BJ (cell line): ENCODE measurements around the gene PCDHGA11. TPM values are rescaled to one million over a fixed set of nuclear protein-coding genes. Genes with fewer than 3 reads are reported as not detected.

ENCODE experiments used
- CTCF ChIA-PET: fragments of 350-600 bp; formaldehyde crosslinking; extraction: SDS; loops from one replicate; lab custom pipeline; 2021; ENCODE audit warnings: antibody characterized with exemption, inconsistent platforms; lab: Yijun Ruan, JAX
- POLR2A ChIA-PET: fragments of 300-600 bp; sonication (Branson Sonifier 250); formaldehyde crosslinking; extraction: SDS; loops from one replicate; lab custom pipeline; 2021; ENCODE audit warnings: antibody characterized with exemption; lab: Charles Lee
- DNase-seq: peaks from one replicate; pipeline ENCODE4 v3.0.0-alpha.2; 2011; ENCODE audit warnings: low read depth
- H3K27me3 ChIP-seq: 2 replicates; pipeline ENCODE4 v1.6.0; 2011; ENCODE audit warnings: low read length; ENCODE audit not compliant: control insufficient read depth, insufficient read depth
- H3K36me3 ChIP-seq: 2 replicates; pipeline ENCODE4 v1.5.1; 2011; ENCODE audit warnings: low read length; ENCODE audit not compliant: control insufficient read depth, insufficient read depth
- H3K4me3 ChIP-seq: 2 replicates; pipeline ENCODE4 v1.5.1; 2011; ENCODE audit warnings: low read depth, mild to moderate bottlenecking, control low read depth, low read length
- polyA plus RNA-seq: library from polyadenylated mRNA; depleted of rRNA; stranded (reverse); fragments of >200 nt; gene quantifications from 2 replicates; pipeline ENCODE4 v1.2.3, GENCODE V29; 2011
- TF ChIP-seq, protein P1 (sequence below): IDR thresholded peaks from 2 replicates; pipeline ENCODE4 v1.5.1; 2011; ENCODE audit warnings: low read depth, mild to moderate bottlenecking, control low read depth, inconsistent platforms, low read length, moderate library complexity; ENCODE audit not compliant: insufficient read depth

Gene PCDHGA11
- polyA plus RNA-seq, 1 experiment, result 7.4 TPM

DNA sequence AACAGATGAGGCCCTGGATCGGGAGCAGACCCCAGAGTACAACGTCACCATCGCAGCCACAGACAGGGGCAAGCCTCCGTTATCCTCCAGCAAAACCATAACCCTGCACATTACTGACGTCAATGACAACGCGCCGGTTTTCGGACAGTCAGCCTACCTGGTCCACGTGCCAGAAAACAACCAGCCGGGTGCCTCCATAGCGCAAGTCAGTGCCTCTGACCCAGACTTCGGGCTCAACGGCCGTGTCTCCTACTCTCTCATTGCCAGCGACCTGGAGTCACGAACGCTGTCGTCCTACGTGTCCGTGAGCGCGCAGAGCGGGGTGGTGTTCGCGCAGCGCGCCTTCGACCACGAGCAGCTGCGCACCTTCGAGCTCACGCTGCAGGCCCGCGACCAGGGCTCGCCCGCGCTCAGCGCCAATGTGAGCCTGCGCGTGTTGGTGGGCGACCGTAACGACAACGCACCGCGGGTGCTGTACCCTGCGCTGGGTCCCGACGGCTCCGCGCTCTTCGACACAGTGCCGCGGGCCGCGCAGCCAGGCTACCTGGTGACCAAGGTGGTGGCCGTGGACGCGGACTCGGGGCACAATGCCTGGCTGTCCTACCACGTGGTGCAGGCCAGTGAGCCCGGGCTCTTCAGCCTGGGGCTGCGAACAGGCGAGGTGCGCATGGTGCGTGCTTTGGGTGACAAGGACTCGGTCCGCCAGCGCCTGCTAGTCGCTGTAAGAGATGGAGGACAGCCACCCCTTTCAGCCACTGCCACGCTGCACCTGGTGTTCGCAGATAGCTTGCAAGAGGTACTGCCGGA, 1.6 kb upstream of the PCDHGA11 start:
- H3K4me3 ChIP-seq, result no peak overlapping the region
- CTCF ChIA-PET, result interaction anchor here (0.6 to 7.6 kb wide), 6 partner anchors 39 to 144 kb away, joined by 3 to 112 read pairs (median 12); no protein-coding TSS in a partner anchor
- H3K36me3 ChIP-seq, result peaks cover 3% of the 10 kb centered on the region; the same call in 1 of the 2 replicates
- H3K27me3 ChIP-seq, result no peaks in the 10 kb centered on the region
- DNase-seq, result no peak
- TF ChIP-seq, protein P1, sequence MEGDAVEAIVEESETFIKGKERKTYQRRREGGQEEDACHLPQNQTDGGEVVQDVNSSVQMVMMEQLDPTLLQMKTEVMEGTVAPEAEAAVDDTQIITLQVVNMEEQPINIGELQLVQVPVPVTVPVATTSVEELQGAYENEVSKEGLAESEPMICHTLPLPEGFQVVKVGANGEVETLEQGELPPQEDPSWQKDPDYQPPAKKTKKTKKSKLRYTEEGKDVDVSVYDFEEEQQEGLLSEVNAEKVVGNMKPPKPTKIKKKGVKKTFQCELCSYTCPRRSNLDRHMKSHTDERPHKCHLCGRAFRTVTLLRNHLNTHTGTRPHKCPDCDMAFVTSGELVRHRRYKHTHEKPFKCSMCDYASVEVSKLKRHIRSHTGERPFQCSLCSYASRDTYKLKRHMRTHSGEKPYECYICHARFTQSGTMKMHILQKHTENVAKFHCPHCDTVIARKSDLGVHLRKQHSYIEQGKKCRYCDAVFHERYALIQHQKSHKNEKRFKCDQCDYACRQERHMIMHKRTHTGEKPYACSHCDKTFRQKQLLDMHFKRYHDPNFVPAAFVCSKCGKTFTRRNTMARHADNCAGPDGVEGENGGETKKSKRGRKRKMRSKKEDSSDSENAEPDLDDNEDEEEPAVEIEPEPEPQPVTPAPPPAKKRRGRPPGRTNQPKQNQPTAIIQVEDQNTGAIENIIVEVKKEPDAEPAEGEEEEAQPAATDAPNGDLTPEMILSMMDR, result no peak
- POLR2A ChIA-PET, result interaction anchor here (0.6 kb wide), 1 partner anchor 11 kb away, joined by 5 read pairs; the partner anchor contains the start of gene PCDHGA12

DNA sequence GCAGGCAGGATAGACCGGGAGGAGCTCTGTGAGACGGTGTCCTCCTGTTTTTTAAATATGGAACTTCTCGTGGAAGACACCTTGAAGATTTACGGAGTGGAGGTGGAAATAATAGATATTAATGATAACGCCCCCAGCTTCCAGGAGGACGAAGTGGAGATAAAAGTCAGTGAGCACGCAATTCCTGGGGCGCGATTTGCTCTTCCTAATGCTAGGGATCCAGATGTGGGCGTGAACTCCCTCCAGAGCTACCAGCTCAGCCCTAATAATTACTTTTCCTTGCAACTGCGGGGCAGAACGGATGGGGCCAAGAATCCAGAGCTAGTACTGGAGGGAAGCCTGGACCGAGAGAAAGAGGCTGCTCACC, 621 bp downstream of the PCDHGA11 start:
- TF ChIP-seq, protein P1, result no peak
- peak overlapping the region; percentile 47 for H3K4me3 ChIP-seq
- peaks cover 3% of the 10 kb centered on the region; the same call in 1 of the 2 replicates for H3K36me3 ChIP-seq
- POLR2A ChIA-PET, result no interaction called here
- DNase-seq, result no peak
- H3K27me3 ChIP-seq, result no peaks in the 10 kb centered on the region
- CTCF ChIA-PET, result interaction anchor here (0.7 to 7.6 kb wide), 30 partner anchors 9 to 145 kb away, joined by 3 to 112 read pairs (median 4); partner anchors contain the start of genes PCDHGA10, PCDHGA12, PCDHGA5 and PCDHGA8

DNA sequence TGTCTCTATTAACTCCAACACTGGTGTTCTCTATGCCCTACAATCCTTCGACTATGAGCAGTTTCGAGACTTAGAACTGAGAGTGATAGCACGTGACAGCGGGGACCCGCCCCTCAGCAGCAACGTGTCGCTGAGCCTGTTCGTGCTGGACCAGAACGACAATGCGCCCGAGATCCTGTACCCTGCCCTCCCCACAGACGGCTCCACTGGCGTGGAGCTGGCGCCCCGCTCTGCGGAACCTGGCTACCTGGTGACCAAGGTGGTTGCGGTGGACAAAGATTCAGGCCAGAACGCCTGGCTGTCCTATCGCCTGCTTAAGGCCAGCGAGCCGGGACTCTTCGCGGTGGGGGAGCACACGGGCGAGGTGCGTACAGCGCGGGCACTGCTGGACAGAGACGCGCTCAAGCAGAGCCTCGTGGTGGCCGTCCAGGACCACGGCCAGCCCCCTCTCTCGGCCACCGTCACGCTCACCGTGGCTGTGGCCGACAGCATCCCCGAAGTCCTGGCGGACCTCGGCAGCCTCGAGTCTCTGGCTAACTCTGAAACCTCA, 2.0 kb downstream of the PCDHGA11 start:
- ChIA-PET POLR2A (no interaction called here), CTCF (interaction anchor here (0.6 to 7.6 kb wide), 3 partner anchors 102 to 136 kb away, joined by 3 to 112 read pairs (median 6); no protein-coding TSS in a partner anchor)
- no peak for DNase-seq
- H3K4me3 ChIP-seq, result no peak overlapping the region
- no peaks in the 10 kb centered on the region for H3K27me3 ChIP-seq
- TF ChIP-seq, protein P1, result no peak
- H3K36me3 ChIP-seq, result peaks cover 3% of the 10 kb centered on the region

DNA sequence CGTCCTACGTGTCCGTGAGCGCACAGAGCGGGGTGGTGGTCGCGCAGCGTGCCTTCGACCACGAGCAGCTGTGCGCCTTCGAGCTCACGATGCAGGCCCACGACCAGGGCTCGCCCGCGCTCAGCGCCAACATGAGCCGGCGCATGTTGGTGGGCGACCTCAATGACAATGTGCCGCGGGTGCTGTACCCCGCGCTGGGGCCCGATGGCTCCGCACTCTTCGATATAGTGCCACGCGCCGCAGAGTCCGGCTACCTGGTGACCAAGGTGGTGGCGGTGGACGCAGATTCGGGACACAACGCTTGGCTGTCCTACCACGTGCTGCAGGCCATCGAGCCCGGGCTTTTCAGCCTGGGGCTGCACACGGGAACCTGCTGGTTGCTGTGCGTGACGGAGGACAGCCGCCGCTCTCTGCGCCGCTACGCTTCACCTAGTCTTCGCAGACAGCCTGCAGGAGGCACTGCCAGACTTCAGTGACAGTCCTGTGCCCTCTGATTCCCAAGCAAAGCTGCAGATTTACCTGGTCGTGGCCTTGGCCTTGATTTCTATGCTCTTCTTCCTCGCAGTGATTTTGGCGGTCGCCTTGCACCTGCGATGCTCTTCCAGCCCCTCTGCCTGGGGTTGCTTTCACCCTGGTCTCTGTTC, 7.1 kb downstream of the PCDHGA11 start:
- no peak overlapping the region for H3K4me3 ChIP-seq
- no peaks in the 10 kb centered on the region; the same call in none of the 2 replicates for H3K36me3 ChIP-seq
- CTCF ChIA-PET, result interaction anchor here (0.6 to 5.2 kb wide), 3 partner anchors 15 to 130 kb away, joined by 3 to 72 read pairs (median 4); no protein-coding TSS in a partner anchor

More for the DNA sequence above, 7.1 kb downstream of the PCDHGA11 start:
- DNase-seq, result no peak
- TF ChIP-seq, protein P1, result no peak
- POLR2A ChIA-PET, result no interaction called here
- H3K27me3 ChIP-seq, result no peaks in the 10 kb centered on the region
